GM23338 (cell line): ENCODE measurements around the gene NLGN1. TPM values are rescaled to one million over a fixed set of nuclear protein-coding genes. Genes with fewer than 3 reads are reported as not detected.

Source experiments
- ATAC-seq: fragments of 200-7000 bp; cut with Tn5 transposase; 3 replicates; pipeline ENCODE4 v1.9.1; 2020
- DNase-seq: peaks from one replicate; pipeline ENCODE4 v3.0.0-alpha.2; 2015; ENCODE audit warnings: low spot score
- H2AFZ ChIP-seq: fragments of 200-600 bp; sonication (generic); 2 replicates; pipeline ENCODE4 v1.8.0; 2016; ENCODE audit warnings: antibody characterized with exemption, mild to moderate bottlenecking, moderate library complexity
- H3F3A ChIP-seq: fragments of 200-600 bp; sonication (generic); replicated peaks from 2 replicates; pipeline ENCODE4 v1.8.0; 2017; ENCODE audit warnings: antibody characterized with exemption, mixed run types, low read depth
- H3K27ac ChIP-seq: fragments of 200-600 bp; sonication (generic); 2 replicates; pipeline ENCODE4 v1.6.1; 2016; ENCODE audit warnings: low read depth
- H3K27me3 ChIP-seq: fragments of 200-600 bp; sonication (generic); 2 replicates; pipeline ENCODE4 v1.8.0; 2016; ENCODE audit warnings: mild to moderate bottlenecking, mixed run types, moderate library complexity; ENCODE audit not compliant: insufficient read depth
- H3K36me3 ChIP-seq: fragments of 200-600 bp; sonication (generic); 2 replicates; pipeline ENCODE4 v1.8.0; 2016; ENCODE audit warnings: mild to moderate bottlenecking; ENCODE audit not compliant: insufficient read depth
- H3K4me1 ChIP-seq: fragments of 200-600 bp; sonication (generic); 2 replicates; pipeline ENCODE4 v1.8.0; 2016; ENCODE audit warnings: mild to moderate bottlenecking, moderate library complexity; ENCODE audit not compliant: insufficient read depth
- H3K4me2 ChIP-seq: fragments of 200-600 bp; sonication (generic); 2 replicates; pipeline ENCODE4 v1.7.1; 2017; ENCODE audit warnings: mixed run types
- H3K4me3 ChIP-seq: fragments of 200-600 bp; sonication (generic); 2 replicates; pipeline ENCODE4 v1.6.1; 2016; ENCODE audit warnings: mixed run types
- H3K79me2 ChIP-seq: fragments of 200-600 bp; sonication (generic); replicated peaks from 2 replicates; pipeline ENCODE4 v1.8.0; 2017; ENCODE audit warnings: mild to moderate bottlenecking; ENCODE audit not compliant: insufficient read depth
- H3K9me2 ChIP-seq: fragments of 200-600 bp; sonication (generic); 2 replicates; pipeline ENCODE4 v1.8.0; 2017; ENCODE audit not compliant: insufficient read depth
- H4K20me1 ChIP-seq: fragments of 200-600 bp; sonication (generic); replicated peaks from 2 replicates; pipeline ENCODE4 v1.8.0; 2017; ENCODE audit warnings: mild to moderate bottlenecking; ENCODE audit not compliant: insufficient read depth
- H3K27ac Mint-ChIP-seq: 2 replicates; pipeline ENCODE4 v1.8.0; 2020; ENCODE audit warnings: inconsistent platforms, mild to moderate bottlenecking, moderate library complexity, mixed read lengths
- H3K27me3 Mint-ChIP-seq: 3 replicates; pipeline ENCODE4 v1.8.0; 2022; ENCODE audit warnings: low read depth, mild to moderate bottlenecking, moderate library complexity, mixed read lengths, inconsistent platforms; ENCODE audit not compliant: insufficient read depth, poor library complexity
- H3K36me3 Mint-ChIP-seq: 3 replicates; pipeline ENCODE4 v1.8.0; 2021; ENCODE audit warnings: low read depth, mild to moderate bottlenecking, inconsistent platforms, moderate library complexity, mixed read lengths
- H3K4me1 Mint-ChIP-seq: 3 replicates; pipeline ENCODE4 v1.8.0; 2020; ENCODE audit warnings: mild to moderate bottlenecking, inconsistent platforms, mixed read lengths
- H3K4me3 Mint-ChIP-seq: 3 replicates; pipeline ENCODE4 v1.8.0; 2021; ENCODE audit warnings: moderate library complexity, mild to moderate bottlenecking, inconsistent platforms, mixed read lengths
- H3K9me3 Mint-ChIP-seq: 3 replicates; pipeline ENCODE4 v1.8.0; 2020; ENCODE audit warnings: moderate library complexity, mild to moderate bottlenecking, inconsistent platforms, mixed read lengths
- CREB1 ChIP-seq: fragments of 250-450 bp; sonication (Bioruptor Pico); IDR thresholded peaks from 2 replicates; pipeline ENCODE4 v1.5.0; 2020; ENCODE audit warnings: low read depth, mild to moderate bottlenecking, moderate library complexity
- EZH2 ChIP-seq: fragments of 200-600 bp; sonication (generic); IDR thresholded peaks from one replicate; pipeline ENCODE4 v1.8.0; 2017; ENCODE audit warnings: antibody characterized with exemption, mild to moderate bottlenecking, low read depth; ENCODE audit not compliant: unreplicated experiment
- EZH2phosphoT487 ChIP-seq: fragments of 200-600 bp; sonication (generic); IDR thresholded peaks from one replicate; pipeline ENCODE4 v1.8.1; 2018; ENCODE audit warnings: antibody characterized with exemption; ENCODE audit not compliant: unreplicated experiment
- JUNB ChIP-seq: IDR thresholded peaks from one replicate; pipeline ENCODE4 v1.6.1; 2016; ENCODE audit warnings: antibody characterized with exemption; ENCODE audit not compliant: unreplicated experiment
- NANOG ChIP-seq: IDR thresholded peaks from 2 replicates; pipeline ENCODE4 v1.6.1; 2016; ENCODE audit warnings: antibody characterized with exemption, borderline replicate concordance
- POLR2AphosphoS5 ChIP-seq: IDR thresholded peaks from 2 replicates; pipeline ENCODE4 v1.6.1; 2016; ENCODE audit warnings: antibody characterized with exemption, low read depth
- STAT1 ChIP-seq: IDR thresholded peaks from one replicate; pipeline ENCODE4 v1.6.1; 2016; ENCODE audit warnings: antibody characterized with exemption; ENCODE audit not compliant: unreplicated experiment
- ZNF114 ChIP-seq: fragments of 250-450 bp; sonication (Bioruptor Pico); IDR thresholded peaks from 2 replicates; pipeline ENCODE4 v1.5.0; 2020; ENCODE audit warnings: mild to moderate bottlenecking, moderate library complexity
- ZNF331 ChIP-seq: fragments of 250-450 bp; sonication (Bioruptor Pico); IDR thresholded peaks from 2 replicates; pipeline ENCODE4 v1.5.0; 2020; ENCODE audit warnings: low read depth, mild to moderate bottlenecking, moderate library complexity
- polyA plus RNA-seq: library from polyadenylated mRNA; unstranded; fragments of >200 nt; fragmentation: Nextera tagmentation; extraction: Ambion mirVana; gene quantifications from 2 replicates; pipeline ENCODE4 v1.2.1, GENCODE V29; 2016
- total RNA-seq: library from RNA; depleted of rRNA; stranded (reverse); fragments of >200 nt; shearing (Covaris generic); gene quantifications from 2 replicates; pipeline ENCODE4 v1.2.3, GENCODE V29; 2014
- TF ChIP-seq, protein P1 (sequence below): IDR thresholded peaks from 2 replicates; pipeline ENCODE4 v1.6.1; 2016; ENCODE audit warnings: antibody characterized with exemption
- TF ChIP-seq, protein P2 (sequence below), 2 experiments: fragments of 200-600 bp in 1 of 2; sonication (generic) in 1 of 2; conservative IDR thresholded peaks; 2 replicates each; pipeline versions ENCODE4 v1.5.1 to v1.6.1; 2016 to 2017; ENCODE audit warnings: antibody characterized with exemption in 2 of 2, low read depth in 2 of 2, mild to moderate bottlenecking in 2 of 2, moderate library complexity in 1 of 2
- TF ChIP-seq, protein P3 (sequence below): fragments of 250-450 bp; sonication (Bioruptor Pico); IDR thresholded peaks from 2 replicates; pipeline ENCODE4 v1.5.0; 2020; ENCODE audit warnings: mild to moderate bottlenecking, moderate library complexity

Gene NLGN1
- total and polyA plus RNA-seq, 2 experiments from 2014 or later, result 6.5 to 18.6 TPM

- Histone ChIP-seq H3K9me2 (no peaks in the 10 kb centered on the region), H3F3A (no peaks in the 10 kb centered on the region), H2AFZ (no peak overlapping the region), H3K4me2 (no peak overlapping the region), H3K4me3 (no peak overlapping the region), H3K27ac (no peak overlapping the region), H3K27me3 (no peaks in the 10 kb centered on the region), H3K36me3 (no peaks in the 10 kb centered on the region), H4K20me1 (no peaks in the 10 kb centered on the region), H3K79me2 (no peaks in the 10 kb centered on the region), H3K4me1 (no peaks in the 10 kb centered on the region; the same call in 1 of the 2 replicates)
- Mint-ChIP-seq H3K4me1 (peaks cover 10% of the 10 kb centered on the region; the same call in 2 of the 3 replicates), H3K9me3 (no peaks in the 10 kb centered on the region), H3K27ac (no peak overlapping the region), H3K4me3 (no peak overlapping the region), H3K27me3 (no peaks in the 10 kb centered on the region), H3K36me3 (no peaks in the 10 kb centered on the region)
- ATAC-seq, result no peak
- no peak for DNase-seq
- no peak for TF ChIP-seq POLR2AphosphoS5
Observed at GRCh38 chr3:174191895-174192294, 794.4 kb downstream of the NLGN1 start.

GRCh38 chr3:174192471-174192870 is 794.9 kb downstream of the NLGN1 start:
- ATAC-seq, result no peak
- H3K27me3 Mint-ChIP-seq, result no peaks in the 10 kb centered on the region
- H3K4me3 ChIP-seq, result no peak overlapping the region
- TF ChIP-seq ZNF331 (CRISPR knock-in tag) (no peak), JUNB (no peak), NANOG (no peak), EZH2phosphoT487 (no peak), STAT1 (no peak), CREB1 (CRISPR knock-in tag) (no peak), POLR2AphosphoS5 (no peak), ZNF114 (CRISPR knock-in tag) (no peak), EZH2 (no peak)
- TF ChIP-seq, protein P1, sequence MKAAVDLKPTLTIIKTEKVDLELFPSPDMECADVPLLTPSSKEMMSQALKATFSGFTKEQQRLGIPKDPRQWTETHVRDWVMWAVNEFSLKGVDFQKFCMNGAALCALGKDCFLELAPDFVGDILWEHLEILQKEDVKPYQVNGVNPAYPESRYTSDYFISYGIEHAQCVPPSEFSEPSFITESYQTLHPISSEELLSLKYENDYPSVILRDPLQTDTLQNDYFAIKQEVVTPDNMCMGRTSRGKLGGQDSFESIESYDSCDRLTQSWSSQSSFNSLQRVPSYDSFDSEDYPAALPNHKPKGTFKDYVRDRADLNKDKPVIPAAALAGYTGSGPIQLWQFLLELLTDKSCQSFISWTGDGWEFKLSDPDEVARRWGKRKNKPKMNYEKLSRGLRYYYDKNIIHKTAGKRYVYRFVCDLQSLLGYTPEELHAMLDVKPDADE, result no peak
- TF ChIP-seq, protein P2, sequence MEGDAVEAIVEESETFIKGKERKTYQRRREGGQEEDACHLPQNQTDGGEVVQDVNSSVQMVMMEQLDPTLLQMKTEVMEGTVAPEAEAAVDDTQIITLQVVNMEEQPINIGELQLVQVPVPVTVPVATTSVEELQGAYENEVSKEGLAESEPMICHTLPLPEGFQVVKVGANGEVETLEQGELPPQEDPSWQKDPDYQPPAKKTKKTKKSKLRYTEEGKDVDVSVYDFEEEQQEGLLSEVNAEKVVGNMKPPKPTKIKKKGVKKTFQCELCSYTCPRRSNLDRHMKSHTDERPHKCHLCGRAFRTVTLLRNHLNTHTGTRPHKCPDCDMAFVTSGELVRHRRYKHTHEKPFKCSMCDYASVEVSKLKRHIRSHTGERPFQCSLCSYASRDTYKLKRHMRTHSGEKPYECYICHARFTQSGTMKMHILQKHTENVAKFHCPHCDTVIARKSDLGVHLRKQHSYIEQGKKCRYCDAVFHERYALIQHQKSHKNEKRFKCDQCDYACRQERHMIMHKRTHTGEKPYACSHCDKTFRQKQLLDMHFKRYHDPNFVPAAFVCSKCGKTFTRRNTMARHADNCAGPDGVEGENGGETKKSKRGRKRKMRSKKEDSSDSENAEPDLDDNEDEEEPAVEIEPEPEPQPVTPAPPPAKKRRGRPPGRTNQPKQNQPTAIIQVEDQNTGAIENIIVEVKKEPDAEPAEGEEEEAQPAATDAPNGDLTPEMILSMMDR (conservative IDR thresholded peaks at IDR 0.05; ENCODE audit: low read depth in 2 of 2), result no peak
- TF ChIP-seq, protein P3, sequence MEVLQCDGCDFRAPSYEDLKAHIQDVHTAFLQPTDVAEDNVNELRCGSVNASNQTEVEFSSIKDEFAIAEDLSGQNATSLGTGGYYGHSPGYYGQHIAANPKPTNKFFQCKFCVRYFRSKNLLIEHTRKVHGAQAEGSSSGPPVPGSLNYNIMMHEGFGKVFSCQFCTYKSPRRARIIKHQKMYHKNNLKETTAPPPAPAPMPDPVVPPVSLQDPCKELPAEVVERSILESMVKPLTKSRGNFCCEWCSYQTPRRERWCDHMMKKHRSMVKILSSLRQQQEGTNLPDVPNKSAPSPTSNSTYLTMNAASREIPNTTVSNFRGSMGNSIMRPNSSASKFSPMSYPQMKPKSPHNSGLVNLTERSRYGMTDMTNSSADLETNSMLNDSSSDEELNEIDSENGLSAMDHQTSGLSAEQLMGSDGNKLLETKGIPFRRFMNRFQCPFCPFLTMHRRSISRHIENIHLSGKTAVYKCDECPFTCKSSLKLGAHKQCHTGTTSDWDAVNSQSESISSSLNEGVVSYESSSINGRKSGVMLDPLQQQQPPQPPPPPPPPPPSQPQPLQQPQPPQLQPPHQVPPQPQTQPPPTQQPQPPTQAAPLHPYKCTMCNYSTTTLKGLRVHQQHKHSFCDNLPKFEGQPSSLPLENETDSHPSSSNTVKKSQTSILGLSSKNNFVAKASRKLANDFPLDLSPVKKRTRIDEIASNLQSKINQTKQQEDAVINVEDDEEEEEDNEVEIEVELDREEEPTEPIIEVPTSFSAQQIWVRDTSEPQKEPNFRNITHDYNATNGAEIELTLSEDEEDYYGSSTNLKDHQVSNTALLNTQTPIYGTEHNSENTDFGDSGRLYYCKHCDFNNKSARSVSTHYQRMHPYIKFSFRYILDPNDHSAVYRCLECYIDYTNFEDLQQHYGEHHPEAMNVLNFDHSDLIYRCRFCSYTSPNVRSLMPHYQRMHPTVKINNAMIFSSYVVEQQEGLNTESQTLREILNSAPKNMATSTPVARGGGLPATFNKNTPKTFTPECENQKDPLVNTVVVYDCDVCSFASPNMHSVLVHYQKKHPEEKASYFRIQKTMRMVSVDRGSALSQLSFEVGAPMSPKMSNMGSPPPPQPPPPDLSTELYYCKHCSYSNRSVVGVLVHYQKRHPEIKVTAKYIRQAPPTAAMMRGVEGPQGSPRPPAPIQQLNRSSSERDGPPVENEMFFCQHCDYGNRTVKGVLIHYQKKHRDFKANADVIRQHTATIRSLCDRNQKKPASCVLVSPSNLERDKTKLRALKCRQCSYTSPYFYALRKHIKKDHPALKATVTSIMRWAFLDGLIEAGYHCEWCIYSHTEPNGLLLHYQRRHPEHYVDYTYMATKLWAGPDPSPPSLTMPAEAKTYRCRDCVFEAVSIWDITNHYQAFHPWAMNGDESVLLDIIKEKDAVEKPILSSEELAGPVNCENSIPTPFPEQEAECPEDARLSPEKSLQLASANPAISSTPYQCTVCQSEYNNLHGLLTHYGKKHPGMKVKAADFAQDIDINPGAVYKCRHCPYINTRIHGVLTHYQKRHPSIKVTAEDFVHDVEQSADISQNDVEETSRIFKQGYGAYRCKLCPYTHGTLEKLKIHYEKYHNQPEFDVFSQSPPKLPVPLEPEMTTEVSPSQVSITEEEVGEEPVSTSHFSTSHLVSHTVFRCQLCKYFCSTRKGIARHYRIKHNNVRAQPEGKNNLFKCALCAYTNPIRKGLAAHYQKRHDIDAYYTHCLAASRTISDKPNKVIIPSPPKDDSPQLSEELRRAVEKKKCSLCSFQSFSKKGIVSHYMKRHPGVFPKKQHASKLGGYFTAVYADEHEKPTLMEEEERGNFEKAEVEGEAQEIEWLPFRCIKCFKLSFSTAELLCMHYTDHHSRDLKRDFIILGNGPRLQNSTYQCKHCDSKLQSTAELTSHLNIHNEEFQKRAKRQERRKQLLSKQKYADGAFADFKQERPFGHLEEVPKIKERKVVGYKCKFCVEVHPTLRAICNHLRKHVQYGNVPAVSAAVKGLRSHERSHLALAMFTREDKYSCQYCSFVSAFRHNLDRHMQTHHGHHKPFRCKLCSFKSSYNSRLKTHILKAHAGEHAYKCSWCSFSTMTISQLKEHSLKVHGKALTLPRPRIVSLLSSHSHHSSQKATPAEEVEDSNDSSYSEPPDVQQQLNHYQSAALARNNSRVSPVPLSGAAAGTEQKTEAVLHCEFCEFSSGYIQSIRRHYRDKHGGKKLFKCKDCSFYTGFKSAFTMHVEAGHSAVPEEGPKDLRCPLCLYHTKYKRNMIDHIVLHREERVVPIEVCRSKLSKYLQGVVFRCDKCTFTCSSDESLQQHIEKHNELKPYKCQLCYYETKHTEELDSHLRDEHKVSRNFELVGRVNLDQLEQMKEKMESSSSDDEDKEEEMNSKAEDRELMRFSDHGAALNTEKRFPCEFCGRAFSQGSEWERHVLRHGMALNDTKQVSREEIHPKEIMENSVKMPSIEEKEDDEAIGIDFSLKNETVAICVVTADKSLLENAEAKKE, result no peak

More at GRCh38 chr3:174192471-174192870, 794.9 kb downstream of the NLGN1 start:
- Mint-ChIP-seq H3K4me1 (peaks cover 10% of the 10 kb centered on the region; the same call in 2 of the 3 replicates), H3K4me3 (no peak overlapping the region), H3K36me3 (no peaks in the 10 kb centered on the region), H3K9me3 (no peaks in the 10 kb centered on the region), H3K27ac (no peak overlapping the region)
- Histone ChIP-seq H3K9me2 (no peaks in the 10 kb centered on the region), H3F3A (no peaks in the 10 kb centered on the region), H3K36me3 (no peaks in the 10 kb centered on the region), H3K4me1 (no peaks in the 10 kb centered on the region; the same call in 1 of the 2 replicates), H3K27ac (no peak overlapping the region), H3K79me2 (no peaks in the 10 kb centered on the region), H2AFZ (no peak overlapping the region), H4K20me1 (no peaks in the 10 kb centered on the region), H3K27me3 (no peaks in the 10 kb centered on the region), H3K4me2 (no peak overlapping the region)
- DNase-seq, result no peak
